ENCODE results near the gene RAI14. TPM values are rescaled to one million over a fixed set of nuclear protein-coding genes. Genes with fewer than 3 reads are reported as not detected.

The RAI14 gene
- total RNA-seq, 1 donor from 2014 or later = 260 TPM

GRCh38 chr5:34811706-34812105 lies 155.6 kb downstream of the RAI14 start:
- Mint-ChIP-seq H3K4me1 (ENCODE audit: low read depth) (peaks cover 75% of the 10 kb centered on the region), H3K27me3 (ENCODE audit: low read depth) (no peaks in the 10 kb centered on the region), H3K36me3 (ENCODE audit: low read depth) (peaks cover 16% of the 10 kb centered on the region), H3K4me3 (ENCODE audit: unreplicated experiment) (no peak overlapping the region), H3K9me3 (ENCODE audit: low read depth) (no peaks in the 10 kb centered on the region), H3K27ac (ENCODE audit: unreplicated experiment) (peak overlapping the region; percentile 86)
- no peak for DNase-seq (ENCODE audit: low spot score)
- no peak for TF ChIP-seq CTCF (IDR thresholded peaks at IDR 0.05)

GRCh38 chr5:34813509-34813908 lies 157.4 kb downstream of the RAI14 start:
- Mint-ChIP-seq H3K27ac (ENCODE audit: unreplicated experiment) (peak overlapping the region; percentile 79), H3K9me3 (ENCODE audit: low read depth) (no peaks in the 10 kb centered on the region), H3K4me3 (ENCODE audit: unreplicated experiment) (no peak overlapping the region), H3K4me1 (ENCODE audit: low read depth) (peaks cover 73% of the 10 kb centered on the region), H3K36me3 (ENCODE audit: low read depth) (peaks cover 14% of the 10 kb centered on the region), H3K27me3 (ENCODE audit: low read depth) (no peaks in the 10 kb centered on the region)
- no peak for TF ChIP-seq CTCF (IDR thresholded peaks at IDR 0.05)
- no peak for DNase-seq (ENCODE audit: low spot score)

- Mint-ChIP-seq H3K9me3 (ENCODE audit: low read depth) (no peaks in the 10 kb centered on the region), H3K27ac (ENCODE audit: unreplicated experiment) (peak overlapping the region; percentile 83), H3K27me3 (ENCODE audit: low read depth) (no peaks in the 10 kb centered on the region), H3K4me1 (ENCODE audit: low read depth) (peaks cover 47% of the 10 kb centered on the region), H3K36me3 (ENCODE audit: low read depth) (peaks cover 29% of the 10 kb centered on the region), H3K4me3 (ENCODE audit: unreplicated experiment) (no peak overlapping the region)
- no peak for TF ChIP-seq CTCF (IDR thresholded peaks at IDR 0.05)
- DNase-seq (ENCODE audit: low spot score) = no peak
These were observed 161.6 kb downstream of the RAI14 start for GRCh38 chr5:34817558-34818351.

GRCh38 chr5:34818717-34819116 lies 162.6 kb downstream of the RAI14 start:
- TF ChIP-seq CTCF (IDR thresholded peaks at IDR 0.05) = no peak
- Mint-ChIP-seq H3K27ac (ENCODE audit: unreplicated experiment) (peak overlapping the region; percentile 81), H3K9me3 (ENCODE audit: low read depth) (no peaks in the 10 kb centered on the region), H3K27me3 (ENCODE audit: low read depth) (no peaks in the 10 kb centered on the region), H3K36me3 (ENCODE audit: low read depth) (peaks cover 36% of the 10 kb centered on the region), H3K4me3 (ENCODE audit: unreplicated experiment) (no peak overlapping the region), H3K4me1 (ENCODE audit: low read depth) (peaks cover 37% of the 10 kb centered on the region)
- no peak for DNase-seq (ENCODE audit: low spot score)

- Mint-ChIP-seq H3K36me3 (ENCODE audit: low read depth) (peaks cover 43% of the 10 kb centered on the region), H3K4me1 (ENCODE audit: low read depth) (peaks cover 31% of the 10 kb centered on the region), H3K4me3 (ENCODE audit: unreplicated experiment) (no peak overlapping the region), H3K9me3 (ENCODE audit: low read depth) (no peaks in the 10 kb centered on the region), H3K27me3 (ENCODE audit: low read depth) (no peaks in the 10 kb centered on the region), H3K27ac (ENCODE audit: unreplicated experiment) (peak overlapping the region; percentile 43)
- TF ChIP-seq CTCF (IDR thresholded peaks at IDR 0.05) = no peak
- DNase-seq (ENCODE audit: low spot score) = no peak
These were observed 164.5 kb downstream of the RAI14 start for GRCh38 chr5:34820593-34820992.
